GM12878 (cell line): Measurements from ENCODE around the gene RABL6. TPM values are rescaled to one million over a fixed set of nuclear protein-coding genes. Genes with fewer than 3 reads are reported as not detected.

Experiments used
- ATAC-seq: fragments of 200-7000 bp; cut with Tn5 transposase; 3 replicates; pipeline ENCODE4 v1.9.1; 2020; ENCODE audit warnings: mild to moderate bottlenecking, moderate library complexity
- BruUV-seq: library from RNA; stranded (reverse); fragments of 400-500 nt; replicated peaks from 2 replicates; lab custom pipeline; 2021; lab: Mats Ljungman, UMichigan
- CTCF ChIA-PET: fragments of 300-600 bp; sonication (Branson Sonifier 250); formaldehyde crosslinking; extraction: SDS; loops from one replicate; lab custom pipeline; 2021; ENCODE audit warnings: inconsistent platforms; lab: Yijun Ruan, JAX
- POLR2A ChIA-PET: fragments of 350-600 bp; formaldehyde crosslinking; extraction: SDS; loops from one replicate; lab custom pipeline; 2021; ENCODE audit warnings: inconsistent platforms; lab: Charles Lee
- RAD21 ChIA-PET: fragments of 300-600 bp; sonication (Branson Sonifier 250); formaldehyde crosslinking; loops from one replicate; lab custom pipeline; 2023; ENCODE audit warnings: antibody characterized with exemption; ENCODE audit not compliant: unreplicated experiment; lab: Charles Lee
- SMC1A ChIA-PET: fragments of 300-600 bp; sonication (Branson Sonifier 250); formaldehyde crosslinking; loops from one replicate; lab custom pipeline; 2023; ENCODE audit not compliant: unreplicated experiment, uncharacterized antibody; lab: Charles Lee
- DNase-seq: peaks from one replicate; pipeline ENCODE4 v3.0.0-alpha.2; 2011; ENCODE audit warnings: low read depth, low spot score
- FAIRE-seq: peaks from 3 replicates; lab custom pipeline; 2011; peaks lifted over from hg19 to GRCh38; lab: Jason Lieb, UNC
- H2AFZ ChIP-seq: 2 replicates; pipeline ENCODE4 v1.6.0; 2011; ENCODE audit warnings: low read depth, low read length, control low read depth; ENCODE audit not compliant: control insufficient read depth
- H3K27ac ChIP-seq: 2 replicates; pipeline ENCODE4 v1.5.1; 2011; ENCODE audit warnings: control low read depth; ENCODE audit not compliant: control insufficient read depth, insufficient read depth
- H3K27me3 ChIP-seq, 2 experiments: replicated peaks in 1 of 2; 2 replicates each; pipeline versions ENCODE4 v1.6.0 to v1.6.1; 2011; ENCODE audit warnings: low read length in 1 of 2; ENCODE audit not compliant: control insufficient read depth in 2 of 2, insufficient read depth in 2 of 2
- H3K36me3 ChIP-seq, 2 experiments: 2 replicates each; pipeline ENCODE4 v1.5.1; 2011; ENCODE audit warnings: low read length in 1 of 2; ENCODE audit not compliant: control insufficient read depth in 2 of 2, insufficient read depth in 2 of 2
- H3K4me1 ChIP-seq: 2 replicates; pipeline ENCODE4 v1.6.1; 2011; ENCODE audit warnings: mild to moderate bottlenecking, low read length, moderate library complexity, mixed read lengths; ENCODE audit not compliant: control insufficient read depth, insufficient read depth
- H3K4me2 ChIP-seq: 2 replicates; pipeline ENCODE4 v1.6.0; 2011; ENCODE audit warnings: control low read depth; ENCODE audit not compliant: control insufficient read depth, insufficient read depth
- H3K4me3 ChIP-seq: fragments of 200-600 bp; sonication (generic); 2 replicates; pipeline ENCODE4 v1.5.1; 2016
- H3K79me2 ChIP-seq: 2 replicates; pipeline ENCODE4 v1.6.0; 2011; ENCODE audit warnings: low read length; ENCODE audit not compliant: control insufficient read depth, insufficient read depth
- H3K9ac ChIP-seq: 2 replicates; pipeline ENCODE4 v1.8.0; 2011; ENCODE audit warnings: low read length, control low read depth, mixed read lengths; ENCODE audit not compliant: control insufficient read depth, insufficient read depth
- H3K9me3 ChIP-seq: replicated peaks from 3 replicates; pipeline ENCODE4 v1.5.1; 2011; ENCODE audit warnings: mild to moderate bottlenecking, low read length; ENCODE audit not compliant: control insufficient read depth, insufficient read depth
- H4K20me1 ChIP-seq: 2 replicates; pipeline ENCODE4 v1.6.0; 2011; ENCODE audit not compliant: control insufficient read depth, insufficient read depth
- EED ChIP-seq: sonication (generic); IDR thresholded peaks from 2 replicates; pipeline ENCODE4 v1.6.1; 2016; ENCODE audit warnings: antibody characterized with exemption, low read depth
- EGR1 ChIP-seq, 2 experiments: IDR thresholded peaks; 1 replicate in 1 of 2; 2 replicates in 1 of 2; pipeline ENCODE4 v1.6.1; 2011 to 2012; ENCODE audit warnings: low read depth in 2 of 2, low read length in 2 of 2, borderline replicate concordance in 1 of 2, mild to moderate bottlenecking in 1 of 2, moderate library complexity in 1 of 2
- IKZF1 ChIP-seq: fragments of 450-650 bp; conservative IDR thresholded peaks from 2 replicates; pipeline ENCODE4 v1.6.1; 2017; ENCODE audit warnings: antibody characterized with exemption, mild to moderate bottlenecking
- MEF2B ChIP-seq: fragments of 450-650 bp; IDR thresholded peaks from 2 replicates; pipeline ENCODE4 v1.6.1; 2018; ENCODE audit warnings: mild to moderate bottlenecking, moderate library complexity; ENCODE audit not compliant: partially characterized antibody, poor library complexity, severe bottlenecking
- POLR2AphosphoS5 ChIP-seq: IDR thresholded peaks from 2 replicates; pipeline ENCODE4 v1.6.1; 2011; ENCODE audit warnings: mild to moderate bottlenecking, low read length, inconsistent platforms
- RAD51 ChIP-seq: fragments of 450-650 bp; IDR thresholded peaks from 2 replicates; pipeline ENCODE4 v1.6.1; 2016; ENCODE audit warnings: moderate library complexity, mild to moderate bottlenecking, inconsistent platforms
- RUNX3 ChIP-seq: IDR thresholded peaks from 2 replicates; pipeline ENCODE4 v1.6.1; 2012; ENCODE audit warnings: low read length, inconsistent platforms
- SIX5 ChIP-seq: IDR thresholded peaks from 2 replicates; pipeline ENCODE4 v1.6.1; 2011; ENCODE audit warnings: mild to moderate bottlenecking, low read depth, low read length, moderate library complexity; ENCODE audit not compliant: severe bottlenecking
- ZSCAN29 ChIP-seq: fragments of 450-650 bp; IDR thresholded peaks from 2 replicates; pipeline ENCODE4 v1.6.1; 2017; ENCODE audit warnings: mild to moderate bottlenecking, moderate library complexity
- WGBS: methylation state at CpG from one replicate; pipeline ENCODE4 v1.1.6; 2016; ENCODE audit warnings: low lambda C conversion rate; ENCODE audit not compliant: insufficient replicate concordance, insufficient coverage; ENCODE audit errors: missing lambda C conversion rate; 5-methylcytosine and 5-hydroxymethylcytosine counted together
- in situ Hi-C: fragments of 300-500 bp; cut with MboI; formaldehyde crosslinking; loops from 9 replicates; pipeline ENCODE4 v1.14.3; 2018; ENCODE audit warnings: mixed read lengths
- intact Hi-C: fragments of 100-400 bp; cut with micrococcal nuclease; formaldehyde crosslinking; loops from one replicate; pipeline ENCODE4 v1.14.2; 2022; ENCODE audit not compliant: unreplicated experiment
- polyA plus RNA-seq, 11 experiments: library from polyadenylated mRNA; depleted of rRNA in 4 of 11; unstranded in 6 of 11; stranded (reverse) in 5 of 11; fragments of >200 nt; fragmentation: Nextera tagmentation in 4 of 11; fragmentation: Illumina TruSeq in 1 of 11; extraction: Ambion mirVana in 4 of 11; extraction: Trizol in 1 of 11; gene quantifications; 1 replicate in 1 of 11; 2 replicates in 10 of 11; pipeline versions ENCODE4 v1.2.1 to v1.2.3, GENCODE V29; 2011 to 2016; ENCODE audit warnings: inconsistent platforms in 2 of 11, missing spikeins in 2 of 11, low read depth in 1 of 11
- total RNA-seq, 4 experiments: library from RNA; depleted of rRNA in 3 of 4; stranded (reverse); fragments of >200 nt in 3 of 4; fragmentation: Illumina TruSeq in 1 of 4; extraction: Trizol in 1 of 4; gene quantifications; 2 replicates each; pipeline versions ENCODE4 v1.2.1 to v1.2.3, GENCODE V29; 2013 to 2021
- TF ChIP-seq, protein P1 (sequence below): IDR thresholded peaks from 2 replicates; pipeline ENCODE4 v1.6.1; 2011; ENCODE audit warnings: mild to moderate bottlenecking, low read depth, low read length, moderate library complexity; ENCODE audit not compliant: insufficient replicate concordance
- TF ChIP-seq, protein P2 (sequence below): IDR thresholded peaks from 2 replicates; pipeline ENCODE4 v1.6.1; 2011; ENCODE audit warnings: borderline replicate concordance, low read depth, mild to moderate bottlenecking, moderate library complexity, low read length; ENCODE audit not compliant: insufficient read depth, poor library complexity, severe bottlenecking

The RABL6 gene
- total and polyA plus RNA-seq, 10 of the 15 experiments (the other 5 are each of a cell fraction or from before 2014, with no cell fraction given), result 1.4 to 134 (median 42.7) TPM

DNA sequence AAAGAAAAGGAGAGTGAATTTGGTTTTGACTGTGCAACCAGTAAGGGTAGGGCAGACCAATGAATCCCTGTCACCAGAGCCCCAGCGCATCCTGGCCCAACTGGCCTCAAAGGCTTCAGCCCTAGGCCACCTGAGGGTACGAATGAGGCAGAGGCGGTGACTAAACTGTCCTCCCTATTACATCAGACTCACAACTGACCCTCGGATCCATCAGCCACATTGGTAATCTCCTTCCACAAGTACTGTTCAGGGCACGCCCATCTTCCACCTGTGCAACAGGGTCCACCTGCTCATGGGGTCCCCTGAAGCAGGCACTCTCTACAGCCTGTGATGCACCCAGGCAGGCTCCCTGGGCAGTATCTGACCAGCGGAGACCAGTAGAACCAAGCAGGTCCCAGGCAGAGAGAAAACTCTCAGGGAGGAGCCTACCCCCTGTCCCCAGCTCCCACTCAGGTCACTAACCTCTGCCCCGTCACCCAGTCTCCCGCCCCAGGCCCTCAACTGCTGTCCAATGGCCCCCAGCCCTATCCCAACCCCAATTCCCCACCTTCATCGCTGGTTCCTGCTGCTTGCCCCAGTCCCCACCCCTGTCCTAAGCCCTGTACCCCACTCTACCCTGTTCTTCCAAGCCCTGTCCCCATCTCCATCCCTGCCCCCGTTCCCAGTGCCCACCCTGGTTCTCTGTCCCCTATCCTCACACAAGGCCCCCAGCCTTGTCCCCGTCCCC is 57.5 kb downstream of the RABL6 start:
- Histone ChIP-seq H3K36me3 (peaks cover 3 to 8% of the 10 kb centered on the region in 2 experiments; a peak in 3 of 4 replicates), H3K4me2 (peak overlapping the region; percentile 96), H3K4me1 (peaks cover 5% of the 10 kb centered on the region), H4K20me1 (0 out of 2 replicates have a peak, but pooled peaks cover 2% of the 10 kb centered on the region), H3K79me2 (peaks cover 24% of the 10 kb centered on the region), H3K4me3 (peak overlapping the region; percentile 97), H3K9ac (peak overlapping the region; percentile 83), H3K9me3 (no peaks in the 10 kb centered on the region; the same call in 2 of the 3 replicates), H2AFZ (no peak overlapping the region)
- ChIA-PET SMC1A (interaction anchor here (1.2 kb wide), 1 partner anchor 37 kb away, joined by 3 read pairs; no protein-coding TSS in a partner anchor), RAD21 (no interaction called here), CTCF (no interaction called here)
- in situ Hi-C loops, result no loop called here
- TF ChIP-seq POLR2AphosphoS5, result 0 out of 2 replicates have a peak, but pooled peaks have one; percentile 38
- TF ChIP-seq, protein P1, sequence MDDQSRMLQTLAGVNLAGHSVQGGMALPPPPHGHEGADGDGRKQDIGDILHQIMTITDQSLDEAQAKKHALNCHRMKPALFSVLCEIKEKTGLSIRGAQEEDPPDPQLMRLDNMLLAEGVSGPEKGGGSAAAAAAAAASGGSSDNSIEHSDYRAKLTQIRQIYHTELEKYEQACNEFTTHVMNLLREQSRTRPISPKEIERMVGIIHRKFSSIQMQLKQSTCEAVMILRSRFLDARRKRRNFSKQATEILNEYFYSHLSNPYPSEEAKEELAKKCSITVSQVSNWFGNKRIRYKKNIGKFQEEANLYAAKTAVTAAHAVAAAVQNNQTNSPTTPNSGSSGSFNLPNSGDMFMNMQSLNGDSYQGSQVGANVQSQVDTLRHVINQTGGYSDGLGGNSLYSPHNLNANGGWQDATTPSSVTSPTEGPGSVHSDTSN, result no peak
- TF ChIP-seq, all 136 proteins: peak for 1
- ATAC-seq, result no peak
- no peak for DNase-seq
- POLR2A ChIA-PET, result no interaction called here
- BruUV-seq, result TSS peak; percentile 30
- intact Hi-C loops, result no loop called here
- Histone ChIP-seq H3K27me3 (no peaks in the 10 kb centered on the region), H3K27ac (0 out of 2 replicates have a peak overlapping the region, but pooled peaks have one; percentile 9)
- no peak for FAIRE-seq
- WGBS, result 53% methylated on average over 11 of the region's 11 CpGs

DNA sequence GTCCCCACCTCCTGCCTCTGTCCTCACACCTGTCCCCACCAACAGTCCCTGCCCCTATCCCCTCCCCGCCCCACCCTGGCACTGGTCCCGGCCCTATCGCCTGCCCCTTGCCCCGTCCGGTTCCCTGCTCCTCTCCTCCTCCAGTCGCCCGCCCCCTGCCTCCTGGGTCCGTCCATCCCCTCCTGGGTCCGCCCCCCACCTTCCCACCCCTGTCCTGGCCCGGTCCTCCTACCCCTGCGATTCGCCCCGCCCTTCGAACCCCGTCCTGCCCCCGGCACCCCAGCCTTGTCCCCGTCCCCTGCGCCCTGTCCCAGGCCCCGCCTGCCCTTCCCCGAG is 58.0 kb downstream of the RABL6 start:
- no peaks in the 10 kb centered on the region; the same call in 2 of the 3 replicates for H3K9me3 ChIP-seq
- H3K27ac ChIP-seq, result peak overlapping the region; percentile 78
- BruUV-seq, result no TSS peak
- H3K36me3 ChIP-seq, result peaks cover 3 to 8% of the 10 kb centered on the region in 2 experiments; a peak in 3 of 4 replicates
- FAIRE-seq (no peak), DNase-seq (no peak), ATAC-seq (peak; percentile 54)
- ChIA-PET RAD21 (no interaction called here), SMC1A (no interaction called here), POLR2A (interaction anchor here (1.0 kb wide), 1 partner anchor 22 kb away, joined by 4 read pairs; no protein-coding TSS in a partner anchor), CTCF (no interaction called here)
- peak overlapping the region; percentile 97 for H3K4me3 ChIP-seq
- peak overlapping the region; percentile 83 for H3K9ac ChIP-seq
- peaks cover 5% of the 10 kb centered on the region for H3K4me1 ChIP-seq
- intact Hi-C loops, result no loop called here
- no peaks in the 10 kb centered on the region for H3K27me3 ChIP-seq
- H2AFZ ChIP-seq, result no peak overlapping the region; the same call in 1 of the 2 replicates
- no CpG with 5 or more reads among the region's 20 CpGs for WGBS
- H3K79me2 ChIP-seq, result peaks cover 24% of the 10 kb centered on the region
- in situ Hi-C loops, result no loop called here
- H3K4me2 ChIP-seq, result peak overlapping the region; percentile 96
- H4K20me1 ChIP-seq, result 0 out of 2 replicates have a peak, but pooled peaks cover 2% of the 10 kb centered on the region
- TF ChIP-seq MEF2B (no peak), RUNX3 (no peak), EED (no peak), ZSCAN29 (no peak), RAD51 (no peak), IKZF1 (no peak), SIX5 (no peak), EGR1 (IDR thresholded peaks at IDR 0.05; ENCODE audit: borderline replicate concordance in 1 of 2, low read depth in 2 of 2, low read length in 2 of 2) (no peak)
- TF ChIP-seq, protein P1, result no peak
- TF ChIP-seq, protein P2, sequence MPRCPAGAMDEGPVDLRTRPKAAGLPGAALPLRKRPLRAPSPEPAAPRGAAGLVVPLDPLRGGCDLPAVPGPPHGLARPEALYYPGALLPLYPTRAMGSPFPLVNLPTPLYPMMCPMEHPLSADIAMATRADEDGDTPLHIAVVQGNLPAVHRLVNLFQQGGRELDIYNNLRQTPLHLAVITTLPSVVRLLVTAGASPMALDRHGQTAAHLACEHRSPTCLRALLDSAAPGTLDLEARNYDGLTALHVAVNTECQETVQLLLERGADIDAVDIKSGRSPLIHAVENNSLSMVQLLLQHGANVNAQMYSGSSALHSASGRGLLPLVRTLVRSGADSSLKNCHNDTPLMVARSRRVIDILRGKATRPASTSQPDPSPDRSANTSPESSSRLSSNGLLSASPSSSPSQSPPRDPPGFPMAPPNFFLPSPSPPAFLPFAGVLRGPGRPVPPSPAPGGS, result no peak
